GM23338 (cell line): Measurements from ENCODE around the gene TNFRSF8. TPM values are rescaled to one million over a fixed set of nuclear protein-coding genes. Genes with fewer than 3 reads are reported as not detected.

Experiments
- ATAC-seq: fragments of 200-7000 bp; cut with Tn5 transposase; 3 replicates; pipeline ENCODE4 v1.9.1; 2020
- DNase-seq: peaks from one replicate; pipeline ENCODE4 v3.0.0-alpha.2; 2015; ENCODE audit warnings: low spot score
- H2AFZ ChIP-seq: fragments of 200-600 bp; sonication (generic); 2 replicates; pipeline ENCODE4 v1.8.0; 2016; ENCODE audit warnings: antibody characterized with exemption, mild to moderate bottlenecking, moderate library complexity
- H3F3A ChIP-seq: fragments of 200-600 bp; sonication (generic); replicated peaks from 2 replicates; pipeline ENCODE4 v1.8.0; 2017; ENCODE audit warnings: antibody characterized with exemption, mixed run types, low read depth
- H3K27ac ChIP-seq: fragments of 200-600 bp; sonication (generic); 2 replicates; pipeline ENCODE4 v1.6.1; 2016; ENCODE audit warnings: low read depth
- H3K27me3 ChIP-seq: fragments of 200-600 bp; sonication (generic); 2 replicates; pipeline ENCODE4 v1.8.0; 2016; ENCODE audit warnings: mild to moderate bottlenecking, mixed run types, moderate library complexity; ENCODE audit not compliant: insufficient read depth
- H3K36me3 ChIP-seq: fragments of 200-600 bp; sonication (generic); 2 replicates; pipeline ENCODE4 v1.8.0; 2016; ENCODE audit warnings: mild to moderate bottlenecking; ENCODE audit not compliant: insufficient read depth
- H3K4me1 ChIP-seq: fragments of 200-600 bp; sonication (generic); 2 replicates; pipeline ENCODE4 v1.8.0; 2016; ENCODE audit warnings: mild to moderate bottlenecking, moderate library complexity; ENCODE audit not compliant: insufficient read depth
- H3K4me2 ChIP-seq: fragments of 200-600 bp; sonication (generic); 2 replicates; pipeline ENCODE4 v1.7.1; 2017; ENCODE audit warnings: mixed run types
- H3K4me3 ChIP-seq: fragments of 200-600 bp; sonication (generic); 2 replicates; pipeline ENCODE4 v1.6.1; 2016; ENCODE audit warnings: mixed run types
- H3K79me2 ChIP-seq: fragments of 200-600 bp; sonication (generic); replicated peaks from 2 replicates; pipeline ENCODE4 v1.8.0; 2017; ENCODE audit warnings: mild to moderate bottlenecking; ENCODE audit not compliant: insufficient read depth
- H3K9me2 ChIP-seq: fragments of 200-600 bp; sonication (generic); 2 replicates; pipeline ENCODE4 v1.8.0; 2017; ENCODE audit not compliant: insufficient read depth
- H4K20me1 ChIP-seq: fragments of 200-600 bp; sonication (generic); replicated peaks from 2 replicates; pipeline ENCODE4 v1.8.0; 2017; ENCODE audit warnings: mild to moderate bottlenecking; ENCODE audit not compliant: insufficient read depth
- H3K27ac Mint-ChIP-seq: 2 replicates; pipeline ENCODE4 v1.8.0; 2020; ENCODE audit warnings: inconsistent platforms, mild to moderate bottlenecking, moderate library complexity, mixed read lengths
- H3K27me3 Mint-ChIP-seq: 3 replicates; pipeline ENCODE4 v1.8.0; 2022; ENCODE audit warnings: low read depth, mild to moderate bottlenecking, moderate library complexity, mixed read lengths, inconsistent platforms; ENCODE audit not compliant: insufficient read depth, poor library complexity
- H3K36me3 Mint-ChIP-seq: 3 replicates; pipeline ENCODE4 v1.8.0; 2021; ENCODE audit warnings: low read depth, mild to moderate bottlenecking, inconsistent platforms, moderate library complexity, mixed read lengths
- H3K4me1 Mint-ChIP-seq: 3 replicates; pipeline ENCODE4 v1.8.0; 2020; ENCODE audit warnings: mild to moderate bottlenecking, inconsistent platforms, mixed read lengths
- H3K4me3 Mint-ChIP-seq: 3 replicates; pipeline ENCODE4 v1.8.0; 2021; ENCODE audit warnings: moderate library complexity, mild to moderate bottlenecking, inconsistent platforms, mixed read lengths
- H3K9me3 Mint-ChIP-seq: 3 replicates; pipeline ENCODE4 v1.8.0; 2020; ENCODE audit warnings: moderate library complexity, mild to moderate bottlenecking, inconsistent platforms, mixed read lengths
- CTCF ChIP-seq, 2 experiments: fragments of 200-600 bp in 1 of 2; sonication (generic) in 1 of 2; conservative IDR thresholded peaks; 2 replicates each; pipeline versions ENCODE4 v1.5.1 to v1.6.1; 2016 to 2017; ENCODE audit warnings: antibody characterized with exemption in 2 of 2, low read depth in 2 of 2, mild to moderate bottlenecking in 2 of 2, moderate library complexity in 1 of 2
- ETS1 ChIP-seq: IDR thresholded peaks from 2 replicates; pipeline ENCODE4 v1.6.1; 2016; ENCODE audit warnings: antibody characterized with exemption
- EZH2 ChIP-seq: fragments of 200-600 bp; sonication (generic); IDR thresholded peaks from one replicate; pipeline ENCODE4 v1.8.0; 2017; ENCODE audit warnings: antibody characterized with exemption, mild to moderate bottlenecking, low read depth; ENCODE audit not compliant: unreplicated experiment
- EZH2phosphoT487 ChIP-seq: fragments of 200-600 bp; sonication (generic); IDR thresholded peaks from one replicate; pipeline ENCODE4 v1.8.1; 2018; ENCODE audit warnings: antibody characterized with exemption; ENCODE audit not compliant: unreplicated experiment
- POLR2AphosphoS5 ChIP-seq: IDR thresholded peaks from 2 replicates; pipeline ENCODE4 v1.6.1; 2016; ENCODE audit warnings: antibody characterized with exemption, low read depth
- STAT1 ChIP-seq: IDR thresholded peaks from one replicate; pipeline ENCODE4 v1.6.1; 2016; ENCODE audit warnings: antibody characterized with exemption; ENCODE audit not compliant: unreplicated experiment
- ZNF114 ChIP-seq: fragments of 250-450 bp; sonication (Bioruptor Pico); IDR thresholded peaks from 2 replicates; pipeline ENCODE4 v1.5.0; 2020; ENCODE audit warnings: mild to moderate bottlenecking, moderate library complexity
- ZNF462 ChIP-seq: fragments of 250-450 bp; sonication (Bioruptor Pico); IDR thresholded peaks from 2 replicates; pipeline ENCODE4 v1.5.0; 2020; ENCODE audit warnings: mild to moderate bottlenecking, moderate library complexity
- polyA plus RNA-seq: library from polyadenylated mRNA; unstranded; fragments of >200 nt; fragmentation: Nextera tagmentation; extraction: Ambion mirVana; gene quantifications from 2 replicates; pipeline ENCODE4 v1.2.1, GENCODE V29; 2016
- total RNA-seq: library from RNA; depleted of rRNA; stranded (reverse); fragments of >200 nt; shearing (Covaris generic); gene quantifications from 2 replicates; pipeline ENCODE4 v1.2.3, GENCODE V29; 2014

TNFRSF8 gene
- total and polyA plus RNA-seq, 2 experiments from 2014 or later: 11.7 to 28.2 TPM

- Histone ChIP-seq H3K9me2 (no peaks in the 10 kb centered on the region), H3K4me3 (no peak overlapping the region), H3K27ac (no peak overlapping the region), H3K4me1 (peaks cover 12% of the 10 kb centered on the region; the same call in 1 of the 2 replicates), H3F3A (no peaks in the 10 kb centered on the region), H3K4me2 (no peak overlapping the region), H2AFZ (no peak overlapping the region), H3K27me3 (no peaks in the 10 kb centered on the region), H3K36me3 (no peaks in the 10 kb centered on the region), H4K20me1 (no peaks in the 10 kb centered on the region), H3K79me2 (no peaks in the 10 kb centered on the region)
- no peak for TF ChIP-seq ZNF114 (CRISPR knock-in tag)
- no peak for TF ChIP-seq ZNF462 (CRISPR knock-in tag)
- TF ChIP-seq POLR2AphosphoS5: no peak
- TF ChIP-seq EZH2phosphoT487: no peak
- no peak for TF ChIP-seq ETS1
- ATAC-seq (no peak), DNase-seq (no peak)
- Mint-ChIP-seq H3K27ac (no peak overlapping the region), H3K9me3 (peaks cover 5% of the 10 kb centered on the region), H3K36me3 (peaks cover 1% of the 10 kb centered on the region; the same call in 2 of the 3 replicates), H3K4me1 (peaks cover 27% of the 10 kb centered on the region), H3K4me3 (no peak overlapping the region), H3K27me3 (peaks cover 18% of the 10 kb centered on the region)
Observed at GRCh38 chr1:12179111-12179519, 116.0 kb downstream of the TNFRSF8 start.

- ATAC-seq: no peak
- Histone ChIP-seq H3K27ac (no peak overlapping the region), H3K36me3 (no peaks in the 10 kb centered on the region), H3F3A (no peaks in the 10 kb centered on the region), H4K20me1 (no peaks in the 10 kb centered on the region), H3K9me2 (no peaks in the 10 kb centered on the region), H3K4me3 (no peak overlapping the region), H3K27me3 (no peaks in the 10 kb centered on the region), H3K79me2 (no peaks in the 10 kb centered on the region), H3K4me2 (no peak overlapping the region), H3K4me1 (peaks cover 15% of the 10 kb centered on the region; the same call in 1 of the 2 replicates), H2AFZ (no peak overlapping the region)
- H3K9me3 Mint-ChIP-seq: peaks cover 8% of the 10 kb centered on the region
- H3K27ac Mint-ChIP-seq: no peak overlapping the region
- peaks cover 27% of the 10 kb centered on the region for H3K4me1 Mint-ChIP-seq
- no peak overlapping the region for H3K4me3 Mint-ChIP-seq
- peaks cover 4% of the 10 kb centered on the region; the same call in 2 of the 3 replicates for H3K36me3 Mint-ChIP-seq
- DNase-seq: no peak
- peaks cover 18% of the 10 kb centered on the region for H3K27me3 Mint-ChIP-seq
- TF ChIP-seq EZH2 (no peak), STAT1 (no peak), CTCF (conservative IDR thresholded peaks at IDR 0.05; ENCODE audit: low read depth in 2 of 2) (no peak)
Observed at GRCh38 chr1:12179676-12180075, 116.6 kb downstream of the TNFRSF8 start.
